Ishikawa (cell line): ENCODE data around the gene RPA1.

Experiments used
- EP300 ChIP-seq: IDR thresholded peaks from 2 replicates; pipeline ENCODE4 v1.6.1; 2012; ENCODE audit warnings: borderline replicate concordance
- NFIC ChIP-seq: IDR thresholded peaks from 2 replicates; pipeline ENCODE4 v1.6.1; 2012
- RAD21 ChIP-seq: IDR thresholded peaks from 2 replicates; pipeline ENCODE4 v1.6.1; 2012; ENCODE audit warnings: low read depth
- TAF1 ChIP-seq: IDR thresholded peaks from 2 replicates; pipeline ENCODE4 v1.6.1; 2012; ENCODE audit warnings: low read depth, mild to moderate bottlenecking
- TCF12 ChIP-seq: IDR thresholded peaks from 2 replicates; pipeline ENCODE4 v1.6.1; 2012; ENCODE audit warnings: low read depth
- YY1 ChIP-seq: IDR thresholded peaks from 2 replicates; pipeline ENCODE4 v1.6.1; 2012; ENCODE audit warnings: low read depth
- TF ChIP-seq, protein P1 (sequence below): IDR thresholded peaks from 2 replicates; pipeline ENCODE4 v1.6.1; 2012
- TF ChIP-seq, protein P2 (sequence below): IDR thresholded peaks from 2 replicates; pipeline ENCODE4 v1.6.1; 2012; ENCODE audit warnings: low read depth, mild to moderate bottlenecking
- TF ChIP-seq, protein P3 (sequence below): IDR thresholded peaks from 2 replicates; pipeline ENCODE4 v1.6.1; 2012

DNA sequence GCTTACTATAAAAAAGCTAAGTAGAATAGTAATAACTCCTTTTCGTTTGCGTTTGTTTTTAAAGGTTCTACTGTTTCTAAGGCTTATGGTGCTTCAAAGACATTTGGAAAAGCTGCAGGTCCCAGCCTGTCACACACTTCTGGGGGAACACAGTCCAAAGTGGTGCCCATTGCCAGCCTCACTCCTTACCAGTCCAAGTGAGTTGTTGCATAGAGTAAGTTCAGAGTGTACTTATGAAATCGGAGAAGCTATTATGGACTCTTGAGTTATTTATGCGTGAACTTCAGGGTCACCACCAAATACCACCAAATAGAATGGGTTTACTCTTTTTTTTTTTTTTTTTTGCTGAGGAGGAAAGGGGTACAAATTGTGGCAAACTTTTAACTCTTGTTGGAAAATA is 45.8 kb downstream of the RPA1 start:
- TF ChIP-seq YY1: no peak
- no peak for TF ChIP-seq EP300
- no peak for TF ChIP-seq NFIC
- TF ChIP-seq TAF1: no peak
- TF ChIP-seq RAD21: no peak
- TF ChIP-seq, protein P1, sequence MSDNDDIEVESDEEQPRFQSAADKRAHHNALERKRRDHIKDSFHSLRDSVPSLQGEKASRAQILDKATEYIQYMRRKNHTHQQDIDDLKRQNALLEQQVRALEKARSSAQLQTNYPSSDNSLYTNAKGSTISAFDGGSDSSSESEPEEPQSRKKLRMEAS: no peak
- TF ChIP-seq, protein P2, sequence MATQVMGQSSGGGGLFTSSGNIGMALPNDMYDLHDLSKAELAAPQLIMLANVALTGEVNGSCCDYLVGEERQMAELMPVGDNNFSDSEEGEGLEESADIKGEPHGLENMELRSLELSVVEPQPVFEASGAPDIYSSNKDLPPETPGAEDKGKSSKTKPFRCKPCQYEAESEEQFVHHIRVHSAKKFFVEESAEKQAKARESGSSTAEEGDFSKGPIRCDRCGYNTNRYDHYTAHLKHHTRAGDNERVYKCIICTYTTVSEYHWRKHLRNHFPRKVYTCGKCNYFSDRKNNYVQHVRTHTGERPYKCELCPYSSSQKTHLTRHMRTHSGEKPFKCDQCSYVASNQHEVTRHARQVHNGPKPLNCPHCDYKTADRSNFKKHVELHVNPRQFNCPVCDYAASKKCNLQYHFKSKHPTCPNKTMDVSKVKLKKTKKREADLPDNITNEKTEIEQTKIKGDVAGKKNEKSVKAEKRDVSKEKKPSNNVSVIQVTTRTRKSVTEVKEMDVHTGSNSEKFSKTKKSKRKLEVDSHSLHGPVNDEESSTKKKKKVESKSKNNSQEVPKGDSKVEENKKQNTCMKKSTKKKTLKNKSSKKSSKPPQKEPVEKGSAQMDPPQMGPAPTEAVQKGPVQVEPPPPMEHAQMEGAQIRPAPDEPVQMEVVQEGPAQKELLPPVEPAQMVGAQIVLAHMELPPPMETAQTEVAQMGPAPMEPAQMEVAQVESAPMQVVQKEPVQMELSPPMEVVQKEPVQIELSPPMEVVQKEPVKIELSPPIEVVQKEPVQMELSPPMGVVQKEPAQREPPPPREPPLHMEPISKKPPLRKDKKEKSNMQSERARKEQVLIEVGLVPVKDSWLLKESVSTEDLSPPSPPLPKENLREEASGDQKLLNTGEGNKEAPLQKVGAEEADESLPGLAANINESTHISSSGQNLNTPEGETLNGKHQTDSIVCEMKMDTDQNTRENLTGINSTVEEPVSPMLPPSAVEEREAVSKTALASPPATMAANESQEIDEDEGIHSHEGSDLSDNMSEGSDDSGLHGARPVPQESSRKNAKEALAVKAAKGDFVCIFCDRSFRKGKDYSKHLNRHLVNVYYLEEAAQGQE: no peak
- TF ChIP-seq, protein P3, sequence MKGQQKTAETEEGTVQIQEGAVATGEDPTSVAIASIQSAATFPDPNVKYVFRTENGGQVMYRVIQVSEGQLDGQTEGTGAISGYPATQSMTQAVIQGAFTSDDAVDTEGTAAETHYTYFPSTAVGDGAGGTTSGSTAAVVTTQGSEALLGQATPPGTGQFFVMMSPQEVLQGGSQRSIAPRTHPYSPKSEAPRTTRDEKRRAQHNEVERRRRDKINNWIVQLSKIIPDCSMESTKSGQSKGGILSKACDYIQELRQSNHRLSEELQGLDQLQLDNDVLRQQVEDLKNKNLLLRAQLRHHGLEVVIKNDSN: no peak
- no peak for TF ChIP-seq TCF12
